ENCODE data around the gene EPHB1.

GRCh38 chr3:134876836-134877235, 81.8 kb downstream of the EPHB1 start:
- TF ChIP-seq TAF1 (IDR thresholded peaks at IDR 0.05; ENCODE audit: borderline replicate concordance, low read depth, low read length): no peak
- TF ChIP-seq TEAD4 (IDR thresholded peaks at IDR 0.05; ENCODE audit: borderline replicate concordance, insufficient read depth): no peak
- TF ChIP-seq EP300 (IDR thresholded peaks at IDR 0.05; ENCODE audit: borderline replicate concordance in 1 of 2, low read depth in 1 of 2, low read length in 1 of 2): no peak
